ENCODE data around the gene PNPLA2.

GRCh38 chr11:810040-810567 lies 8.6 kb upstream of the PNPLA2 start:
- TF ChIP-seq, protein P1, sequence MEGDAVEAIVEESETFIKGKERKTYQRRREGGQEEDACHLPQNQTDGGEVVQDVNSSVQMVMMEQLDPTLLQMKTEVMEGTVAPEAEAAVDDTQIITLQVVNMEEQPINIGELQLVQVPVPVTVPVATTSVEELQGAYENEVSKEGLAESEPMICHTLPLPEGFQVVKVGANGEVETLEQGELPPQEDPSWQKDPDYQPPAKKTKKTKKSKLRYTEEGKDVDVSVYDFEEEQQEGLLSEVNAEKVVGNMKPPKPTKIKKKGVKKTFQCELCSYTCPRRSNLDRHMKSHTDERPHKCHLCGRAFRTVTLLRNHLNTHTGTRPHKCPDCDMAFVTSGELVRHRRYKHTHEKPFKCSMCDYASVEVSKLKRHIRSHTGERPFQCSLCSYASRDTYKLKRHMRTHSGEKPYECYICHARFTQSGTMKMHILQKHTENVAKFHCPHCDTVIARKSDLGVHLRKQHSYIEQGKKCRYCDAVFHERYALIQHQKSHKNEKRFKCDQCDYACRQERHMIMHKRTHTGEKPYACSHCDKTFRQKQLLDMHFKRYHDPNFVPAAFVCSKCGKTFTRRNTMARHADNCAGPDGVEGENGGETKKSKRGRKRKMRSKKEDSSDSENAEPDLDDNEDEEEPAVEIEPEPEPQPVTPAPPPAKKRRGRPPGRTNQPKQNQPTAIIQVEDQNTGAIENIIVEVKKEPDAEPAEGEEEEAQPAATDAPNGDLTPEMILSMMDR (conservative IDR thresholded peaks at IDR 0.05; ENCODE audit: low read length), result no peak
- no peak for TF ChIP-seq EZH2phosphoT487 (IDR thresholded peaks at IDR 0.05; ENCODE audit: borderline replicate concordance, low read depth, low read length)
